ENCODE measurements around the gene SPPL3.

- TF ChIP-seq POLR2AphosphoS5 (IDR thresholded peaks at IDR 0.05; ENCODE audit: low read depth, low read length) (no peak), TAF1 (IDR thresholded peaks at IDR 0.05; ENCODE audit: borderline replicate concordance, insufficient read depth, low read length) (no peak)
These were observed 182.3 kb downstream of the SPPL3 start for GRCh38 chr12:120721866-120722265.

Measured in PFSK-1 (cell line).